ENCODE results near the gene DND1. TPM values are rescaled to one million over a fixed set of nuclear protein-coding genes. Genes with fewer than 3 reads are reported as not detected.
"Not testable (repeated sequence)": the region's sequence is repeated elsewhere in the genome, so short reads cannot be mapped to it uniquely, and the experiment has no call there.

Gene DND1
- polyA plus RNA-seq, 1 donor: 0.22 TPM

DNA sequence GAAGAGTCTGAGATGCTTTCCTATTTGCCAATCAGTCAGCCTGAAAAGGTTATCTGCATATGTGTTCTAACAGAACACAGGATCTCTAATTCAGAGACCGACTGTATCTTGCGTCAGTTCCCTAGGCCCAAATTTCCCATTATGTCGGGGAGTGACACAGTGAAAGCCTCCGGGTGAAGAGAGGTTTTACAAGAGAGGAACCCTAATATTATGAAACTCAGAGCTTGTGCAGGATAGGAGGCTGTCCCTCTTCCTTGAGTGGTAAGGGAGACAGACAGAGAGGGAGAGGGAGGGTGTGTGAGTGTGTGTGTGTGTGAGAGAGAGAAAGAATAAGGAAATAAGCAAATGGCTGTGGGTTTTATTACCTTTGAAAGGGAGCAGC, 42.3 kb downstream of the DND1 start:
- Histone ChIP-seq H3K27ac (ENCODE audit: low read length) (no peak overlapping the region), H3K9me3 (ENCODE audit: control insufficient read depth, low read depth, low read length) (peaks cover 4% of the 10 kb centered on the region), H3K36me3 (ENCODE audit: control insufficient read depth, insufficient read depth, low read length) (no peaks in the 10 kb centered on the region), H3K4me3 (ENCODE audit: low read length) (no peak overlapping the region), H3K4me1 (ENCODE audit: control insufficient read depth, insufficient read depth, low read length) (peaks cover 14% of the 10 kb centered on the region), H3K27me3 (ENCODE audit: control insufficient read depth, insufficient read depth, low read length) (peaks cover 32% of the 10 kb centered on the region)
- WGBS (ENCODE audit: insufficient coverage, low lambda C conversion rate): 95% methylated on average over 4 of the region's 4 CpGs
- no peak for DNase-seq

DNA sequence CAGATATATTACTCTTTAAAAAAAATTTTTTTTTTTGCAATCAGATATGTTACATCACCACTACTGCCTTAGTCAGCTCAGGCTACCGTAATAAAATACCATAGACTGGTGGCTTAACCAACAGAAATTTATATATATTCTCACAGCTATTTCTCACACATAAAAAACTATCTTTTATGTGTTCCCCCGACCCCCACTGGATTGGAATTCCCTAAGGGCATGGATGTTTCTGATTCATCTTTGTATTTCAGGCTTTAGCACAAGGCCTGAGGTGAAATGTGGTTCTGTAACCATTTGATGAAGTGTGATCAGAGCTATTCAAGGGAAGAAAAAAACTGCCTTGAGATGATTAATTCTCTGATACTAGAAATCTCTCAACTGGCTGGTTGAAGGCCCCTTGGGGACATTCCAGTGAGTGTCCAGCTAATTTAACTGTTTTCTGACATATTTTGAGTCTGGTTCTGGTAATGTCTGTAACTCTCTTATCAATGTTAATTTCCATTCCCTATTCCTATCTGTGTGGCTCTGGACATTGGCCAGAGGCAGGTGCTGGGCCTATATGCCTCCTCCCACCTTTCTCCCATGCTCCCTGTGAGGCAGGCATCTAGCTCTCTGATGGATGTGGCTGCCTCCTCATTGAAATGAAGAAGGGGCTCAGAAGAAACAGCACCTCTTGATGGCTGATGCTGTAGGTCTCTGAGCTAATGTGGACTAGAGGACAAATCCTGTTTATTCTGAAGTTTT, 42.9 kb downstream of the DND1 start:
- H3K27me3 ChIP-seq (ENCODE audit: control insufficient read depth, insufficient read depth, low read length): peaks cover 32% of the 10 kb centered on the region
- H3K27ac ChIP-seq (ENCODE audit: low read length): no peak overlapping the region
- H3K4me3 ChIP-seq (ENCODE audit: low read length): no peak overlapping the region
- peaks cover 14% of the 10 kb centered on the region for H3K4me1 ChIP-seq (ENCODE audit: control insufficient read depth, insufficient read depth, low read length)
- peaks cover 4% of the 10 kb centered on the region for H3K9me3 ChIP-seq (ENCODE audit: control insufficient read depth, low read depth, low read length)
- WGBS (ENCODE audit: insufficient coverage, low lambda C conversion rate): no CpG with 5 or more reads among the region's 2 CpGs
- DNase-seq: no peak
- no peaks in the 10 kb centered on the region for H3K36me3 ChIP-seq (ENCODE audit: control insufficient read depth, insufficient read depth, low read length)

DNA sequence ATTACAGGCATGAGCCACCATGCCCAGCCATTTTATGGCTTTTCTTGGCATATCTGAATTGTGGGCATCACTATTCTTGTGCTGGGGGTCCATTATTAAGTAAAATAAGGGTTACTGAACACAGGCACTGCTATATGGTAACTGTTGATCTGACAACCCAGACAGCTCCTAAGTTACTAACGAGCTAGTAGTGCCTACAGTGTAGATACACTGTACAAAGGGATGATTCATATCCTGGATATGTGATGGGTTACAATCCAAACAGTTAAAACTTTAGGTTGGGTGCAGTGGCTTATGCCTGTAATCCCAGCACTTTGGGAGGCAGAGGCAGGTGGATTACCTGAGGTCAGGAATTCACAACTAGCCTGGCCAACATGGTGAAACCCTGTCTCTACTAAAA, 44.7 kb downstream of the DND1 start:
- DNase-seq: no peak
- no peak overlapping the region for H3K4me3 ChIP-seq (ENCODE audit: low read length)
- H3K27me3 ChIP-seq (ENCODE audit: control insufficient read depth, insufficient read depth, low read length): peaks cover 29% of the 10 kb centered on the region
- H3K4me1 ChIP-seq (ENCODE audit: control insufficient read depth, insufficient read depth, low read length): peaks cover 14% of the 10 kb centered on the region
- H3K36me3 ChIP-seq (ENCODE audit: control insufficient read depth, insufficient read depth, low read length): no peaks in the 10 kb centered on the region
- WGBS (ENCODE audit: insufficient coverage, low lambda C conversion rate): no CpG with 5 or more reads among the region's 1 CpG
- H3K27ac ChIP-seq (ENCODE audit: low read length): no peak overlapping the region
- H3K9me3 ChIP-seq (ENCODE audit: control insufficient read depth, low read depth, low read length): peaks cover 4% of the 10 kb centered on the region

DNA sequence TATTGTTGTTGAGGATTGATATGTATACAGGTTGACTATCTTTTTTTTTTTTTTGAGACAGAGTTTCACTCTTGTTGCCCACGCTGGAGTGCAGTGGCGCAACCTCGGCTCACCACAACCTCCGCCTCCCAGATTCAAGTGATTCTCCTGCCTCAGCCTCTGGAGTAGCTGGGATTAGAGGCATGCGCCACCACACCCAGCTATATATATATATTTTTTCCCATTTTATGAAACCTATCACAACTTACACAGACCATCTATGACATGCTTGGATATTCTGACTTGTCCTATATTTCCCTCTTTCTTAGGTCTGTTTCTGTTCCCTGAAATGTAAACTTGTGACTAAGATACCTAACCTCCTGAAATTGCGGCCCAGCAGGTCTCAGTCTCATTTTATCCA, 45.4 kb downstream of the DND1 start:
- no CpG with 5 or more reads among the region's 6 CpGs for WGBS (ENCODE audit: insufficient coverage, low lambda C conversion rate)
- Histone ChIP-seq H3K4me1 (ENCODE audit: control insufficient read depth, insufficient read depth, low read length) (peaks cover 9% of the 10 kb centered on the region), H3K27me3 (ENCODE audit: control insufficient read depth, insufficient read depth, low read length) (peaks cover 24% of the 10 kb centered on the region), H3K9me3 (ENCODE audit: control insufficient read depth, low read depth, low read length) (peaks cover 4% of the 10 kb centered on the region), H3K4me3 (ENCODE audit: low read length) (no peak overlapping the region), H3K36me3 (ENCODE audit: control insufficient read depth, insufficient read depth, low read length) (no peaks in the 10 kb centered on the region), H3K27ac (ENCODE audit: low read length) (no peak overlapping the region)
- DNase-seq: no peak

DNA sequence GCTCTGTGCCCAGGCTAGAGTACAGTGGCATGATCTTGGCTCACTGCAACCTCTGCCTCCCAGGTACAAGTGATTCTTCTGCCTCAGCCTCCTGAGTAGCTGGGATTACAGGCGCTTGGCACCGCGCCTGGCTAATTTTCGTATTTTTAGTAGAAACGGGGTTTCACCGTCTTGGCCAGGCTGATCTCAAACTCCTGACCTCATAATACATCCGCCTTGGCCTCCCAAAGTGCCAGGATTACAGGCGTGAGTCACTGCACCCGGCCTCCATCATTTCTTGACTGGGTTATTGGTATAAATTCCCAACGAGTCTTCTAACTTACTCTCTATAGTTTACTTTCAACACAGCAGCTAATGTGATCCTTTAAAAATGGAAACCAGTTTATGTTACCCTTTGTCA, 48.5 kb downstream of the DND1 start:
- H3K36me3 ChIP-seq (ENCODE audit: control insufficient read depth, insufficient read depth, low read length); H3K9me3 ChIP-seq (ENCODE audit: control insufficient read depth, low read depth, low read length); H3K4me3 ChIP-seq (ENCODE audit: low read length); DNase-seq; H3K27me3 ChIP-seq (ENCODE audit: control insufficient read depth, insufficient read depth, low read length); H3K4me1 ChIP-seq (ENCODE audit: control insufficient read depth, insufficient read depth, low read length); H3K27ac ChIP-seq (ENCODE audit: low read length): not testable (repeated sequence)
- 100% methylated on average over 4 of the region's 10 CpGs for WGBS (ENCODE audit: insufficient coverage, low lambda C conversion rate)

DNA sequence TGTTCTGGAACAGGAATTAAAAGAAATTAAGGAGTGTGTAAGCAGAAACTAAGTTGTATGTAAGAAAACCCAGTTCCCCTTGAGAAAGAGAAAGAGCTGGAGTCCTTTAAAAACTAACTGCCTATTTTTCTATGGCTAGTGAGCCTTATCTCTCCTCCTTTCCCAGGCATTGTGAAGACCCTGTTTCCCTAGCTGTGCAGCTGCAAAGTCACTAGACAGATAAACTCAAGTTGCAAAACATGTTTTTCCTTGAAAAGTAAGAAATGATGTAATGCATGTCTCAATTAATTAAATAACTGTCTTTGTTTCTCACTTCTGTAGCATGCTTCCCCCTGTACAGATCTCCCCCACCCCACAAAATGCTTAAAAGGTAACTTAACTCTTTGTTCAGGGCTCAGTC, 50.3 kb downstream of the DND1 start:
- not testable (repeated sequence) for H3K27ac ChIP-seq (ENCODE audit: low read length); DNase-seq; H3K4me1 ChIP-seq (ENCODE audit: control insufficient read depth, insufficient read depth, low read length); H3K27me3 ChIP-seq (ENCODE audit: control insufficient read depth, insufficient read depth, low read length); H3K9me3 ChIP-seq (ENCODE audit: control insufficient read depth, low read depth, low read length); H3K36me3 ChIP-seq (ENCODE audit: control insufficient read depth, insufficient read depth, low read length); H3K4me3 ChIP-seq (ENCODE audit: low read length)

DNA sequence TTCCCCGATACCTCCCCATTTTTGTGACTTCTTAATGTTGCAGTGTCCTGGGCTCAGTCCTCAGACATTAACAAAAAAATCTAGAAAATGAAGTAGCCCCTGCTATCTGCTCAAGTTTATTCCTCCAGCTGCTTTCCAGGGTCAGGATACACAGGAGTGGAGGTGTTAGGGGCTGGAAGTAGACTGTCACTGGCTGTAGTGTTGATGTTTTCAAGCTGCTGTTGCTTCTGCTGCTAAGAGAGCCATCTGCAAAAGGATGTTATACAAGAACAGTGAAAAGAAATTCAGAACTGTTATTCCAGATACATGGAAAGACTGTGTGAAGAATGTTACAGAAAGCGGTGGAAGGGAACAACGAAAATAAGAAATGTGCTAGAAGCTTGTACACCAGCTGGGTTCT, 51.1 kb downstream of the DND1 start:
- WGBS (ENCODE audit: insufficient coverage, low lambda C conversion rate): 90% methylated on average over 2 of the region's 3 CpGs
- H3K9me3 ChIP-seq (ENCODE audit: control insufficient read depth, low read depth, low read length): no peaks in the 10 kb centered on the region
- H3K4me3 ChIP-seq (ENCODE audit: low read length): no peak overlapping the region
- no peaks in the 10 kb centered on the region for H3K27me3 ChIP-seq (ENCODE audit: control insufficient read depth, insufficient read depth, low read length)
- H3K36me3 ChIP-seq (ENCODE audit: control insufficient read depth, insufficient read depth, low read length): no peaks in the 10 kb centered on the region
- H3K4me1 ChIP-seq (ENCODE audit: control insufficient read depth, insufficient read depth, low read length): no peaks in the 10 kb centered on the region
- H3K27ac ChIP-seq (ENCODE audit: low read length): no peak overlapping the region
- no peak for DNase-seq

Other genes starting within 250 kb of the DND1 start
- gene EIF4EBP3, start 125.9 kb downstream of the DND1 start, polyA plus RNA-seq: 14.7 TPM
- 21.7 TPM for gene SRA1, start 116.1 kb downstream of the DND1 start, polyA plus RNA-seq
- 27.2 TPM for gene APBB3, start 109.0 kb downstream of the DND1 start, polyA plus RNA-seq
- 62.5 TPM for gene SLC35A4, start 108.7 kb downstream of the DND1 start, polyA plus RNA-seq
- gene CD14, start 40.4 kb downstream of the DND1 start, polyA plus RNA-seq: 13.2 TPM
- gene TMCO6, start 34.1 kb downstream of the DND1 start, polyA plus RNA-seq: 15.3 TPM
- 77.8 TPM for gene NDUFA2, start 25.9 kb downstream of the DND1 start, polyA plus RNA-seq
- gene IK, start 25.7 kb downstream of the DND1 start, polyA plus RNA-seq: 104 TPM
- 19.9 TPM for gene WDR55, start 8.7 kb downstream of the DND1 start, polyA plus RNA-seq
- 55.4 TPM for gene HARS1, start 17.8 kb upstream of the DND1 start, polyA plus RNA-seq
- 39.2 TPM for gene HARS2, start 17.9 kb upstream of the DND1 start, polyA plus RNA-seq
- gene ZMAT2, start 26.9 kb upstream of the DND1 start, polyA plus RNA-seq: 78.7 TPM
- 0.55 TPM for gene PCDHA1, start 112.6 kb upstream of the DND1 start, polyA plus RNA-seq
- 0.81 TPM for gene PCDHA2, start 121.3 kb upstream of the DND1 start, polyA plus RNA-seq
- 0.85 TPM for gene PCDHA3, start 127.5 kb upstream of the DND1 start, polyA plus RNA-seq
- 1.3 TPM for gene PCDHA4, start 133.5 kb upstream of the DND1 start, polyA plus RNA-seq
- 0.46 TPM for gene PCDHA5, start 148.0 kb upstream of the DND1 start, polyA plus RNA-seq
- 0.85 TPM for gene PCDHA6, start 154.4 kb upstream of the DND1 start, polyA plus RNA-seq
- gene PCDHA7, start 160.7 kb upstream of the DND1 start, polyA plus RNA-seq: 0.31 TPM
- gene PCDHA8, start 167.6 kb upstream of the DND1 start, polyA plus RNA-seq: 0.43 TPM
- 0.24 TPM for gene PCDHA9, start 174.8 kb upstream of the DND1 start, polyA plus RNA-seq
- gene PCDHA10, start 182.3 kb upstream of the DND1 start, polyA plus RNA-seq: 1.1 TPM
- gene PCDHA11, start 195.4 kb upstream of the DND1 start, polyA plus RNA-seq: 1.3 TPM
- 0.48 TPM for gene PCDHA12, start 201.7 kb upstream of the DND1 start, polyA plus RNA-seq
- 0.72 TPM for gene PCDHA13, start 208.5 kb upstream of the DND1 start, polyA plus RNA-seq